ENCODE data around the gene ADAM11. TPM values are rescaled to one million over a fixed set of nuclear protein-coding genes. Genes with fewer than 3 reads are reported as not detected.

ADAM11 gene
- total and polyA plus RNA-seq, 9 of the 15 experiments (the other 6 are each of a cell fraction or from before 2014, with no cell fraction given) = 0.01 to 0.31 (median 0.14) TPM; not detected in 2

DNA sequence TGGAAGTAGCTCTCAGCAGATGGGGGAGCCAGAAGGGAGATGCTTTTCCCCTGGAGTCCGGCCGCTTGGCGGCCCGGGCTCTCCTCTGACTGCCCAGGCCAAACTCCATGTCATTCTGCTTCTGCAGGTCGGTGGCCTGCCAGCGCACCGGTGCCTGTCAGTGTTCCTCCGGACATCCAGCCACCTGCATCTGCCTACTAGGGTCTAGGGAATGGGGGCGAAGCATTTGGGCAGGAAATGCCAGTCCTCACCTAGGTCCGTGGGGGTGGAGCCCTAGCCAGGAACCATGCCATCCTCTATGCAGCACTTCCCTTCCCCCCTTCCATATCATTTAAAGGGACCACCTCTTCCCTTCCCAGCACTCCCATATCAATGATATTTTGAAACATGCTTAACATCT is 37.1 kb downstream of the ADAM11 start:
- ATAC-seq (no peak), FAIRE-seq (no peak), DNase-seq (ENCODE audit: extremely low read depth in 1 of 4, low spot score in 3 of 4) (no peak)
- Histone ChIP-seq H3K27ac (ENCODE audit: extremely low read depth, low read depth, low read length) (no peak overlapping the region), H3K4me1 (replicated peaks in 1 of 2; ENCODE audit: control insufficient read depth in 2 of 2, insufficient read depth in 2 of 2, low read length in 2 of 2) (peaks cover 0 to 5% of the 10 kb centered on the region in 2 experiments; a peak in 4 of 5 replicates), H3K79me2 (ENCODE audit: control insufficient read depth, insufficient read depth, low read length) (no peaks in the 10 kb centered on the region), H3K36me3 (ENCODE audit: control insufficient read depth, insufficient read depth, low read length) (no peaks in the 10 kb centered on the region), H3K9me1 (ENCODE audit: control insufficient read depth, insufficient read depth, low read length) (no peaks in the 10 kb centered on the region), H3K9me3 (replicated peaks; ENCODE audit: control insufficient read depth, insufficient read depth, low read depth, low read length) (no peaks in the 10 kb centered on the region), H2AFZ (ENCODE audit: low read depth, low read length) (no peak overlapping the region), H3K27me3 (ENCODE audit: control insufficient read depth in 2 of 2, insufficient read depth in 2 of 2, low read length in 2 of 2) (peaks cover 11 to 14% of the 10 kb centered on the region in 2 experiments; a peak in 4 of 5 replicates), H4K20me1 (replicated peaks; ENCODE audit: control insufficient read depth, insufficient read depth, low read length) (no peaks in the 10 kb centered on the region), H3K4me3 (no peak overlapping the region), H3K9ac (ENCODE audit: insufficient read depth in 1 of 2, low read depth in 2 of 2, low read length in 2 of 2) (no peak overlapping the region), H3K4me2 (ENCODE audit: insufficient read depth, low read length) (no peak overlapping the region)
- POLR2A ChIA-PET = no interaction called here
- intact Hi-C loops (cut with micrococcal nuclease) (no loop called here), in situ Hi-C loops (cut with MboI) (no loop called here)
- WGBS (ENCODE audit: insufficient coverage, low coverage, missing lambda C conversion rate) = 67% methylated on average over 10 of the region's 10 CpGs
- peak; percentile 68; the same call in 1 of the 2 replicates for TF ChIP-seq HINFP (tag; conservative IDR thresholded peaks at IDR 0.05; ENCODE audit: low read depth)
- no peak for TF ChIP-seq ARNT (IDR thresholded peaks at IDR 0.05)
- CTCF ChIA-PET (ENCODE audit: low intra/inter-chr PET ratio) = no interaction called here
- no TSS peak for BruUV-seq (replicated peaks)

GRCh38 chr17:44796731-44797130 is 37.9 kb downstream of the ADAM11 start:
- Histone ChIP-seq H2AFZ (ENCODE audit: low read depth, low read length) (no peak overlapping the region), H3K36me3 (ENCODE audit: control insufficient read depth, insufficient read depth, low read length) (no peaks in the 10 kb centered on the region), H3K79me2 (ENCODE audit: control insufficient read depth, insufficient read depth, low read length) (no peaks in the 10 kb centered on the region), H3K27me3 (ENCODE audit: control insufficient read depth in 2 of 2, insufficient read depth in 2 of 2, low read length in 2 of 2) (peaks cover 14 to 22% of the 10 kb centered on the region in 2 experiments; a peak in 4 of 5 replicates), H3K4me2 (ENCODE audit: insufficient read depth, low read length) (no peak overlapping the region), H3K27ac (ENCODE audit: extremely low read depth, low read depth, low read length) (no peak overlapping the region), H3K9ac (ENCODE audit: insufficient read depth in 1 of 2, low read depth in 2 of 2, low read length in 2 of 2) (no peak overlapping the region), H3K9me3 (replicated peaks; ENCODE audit: control insufficient read depth, insufficient read depth, low read depth, low read length) (no peaks in the 10 kb centered on the region), H3K4me3 (no peak overlapping the region), H3K9me1 (ENCODE audit: control insufficient read depth, insufficient read depth, low read length) (no peaks in the 10 kb centered on the region), H3K4me1 (replicated peaks in 1 of 2; ENCODE audit: control insufficient read depth in 2 of 2, insufficient read depth in 2 of 2, low read length in 2 of 2) (peaks cover 0 to 5% of the 10 kb centered on the region in 2 experiments; a peak in 4 of 5 replicates), H4K20me1 (replicated peaks; ENCODE audit: control insufficient read depth, insufficient read depth, low read length) (no peaks in the 10 kb centered on the region)
- 30% methylated on average over 8 of the region's 9 CpGs for WGBS (ENCODE audit: insufficient coverage, low coverage, missing lambda C conversion rate)
- no peak for ATAC-seq
- no peak for FAIRE-seq
- intact Hi-C loops (cut with micrococcal nuclease) (no loop called here), in situ Hi-C loops (cut with MboI) (no loop called here)
- DNase-seq (ENCODE audit: extremely low read depth in 1 of 4, low spot score in 3 of 4) = no peak
- CTCF ChIA-PET (ENCODE audit: low intra/inter-chr PET ratio) = no interaction called here
- POLR2A ChIA-PET = interaction anchor here (0.5 kb wide), 1 partner anchor 85 kb away, joined by 4 read pairs; no protein-coding TSS in a partner anchor
- no TSS peak for BruUV-seq (replicated peaks)
- TF ChIP-seq LCOR (CRISPR knock-in tag; IDR thresholded peaks at IDR 0.05) (no peak), ZNF316 (IDR thresholded peaks at IDR 0.05) (no peak), BHLHE40 (IDR thresholded peaks at IDR 0.05; ENCODE audit: low read length) (no peak), ZNF253 (CRISPR knock-in tag; conservative IDR thresholded peaks at IDR 0.05) (no peak), KDM1A (IDR thresholded peaks at IDR 0.05) (no peak), EHMT2 (IDR thresholded peaks at IDR 0.05) (no peak), ESRRB (CRISPR knock-in tag; IDR thresholded peaks at IDR 0.05; ENCODE audit: borderline replicate concordance) (no peak), GTF2E2 (tag; IDR thresholded peaks at IDR 0.05) (no peak), SREBF1 (IDR thresholded peaks at IDR 0.05; ENCODE audit: borderline replicate concordance, low read depth, low read length) (no peak), MIER1 (IDR thresholded peaks at IDR 0.05; ENCODE audit: low read depth) (no peak), CAMTA2 (CRISPR knock-in tag; conservative IDR thresholded peaks at IDR 0.05) (no peak), THAP12 (CRISPR knock-in tag; IDR thresholded peaks at IDR 0.05) (no peak)
